Measurements from ENCODE around the gene C19orf38. TPM values are rescaled to one million over a fixed set of nuclear protein-coding genes. Genes with fewer than 3 reads are reported as not detected.

The C19orf38 gene
- total and polyA plus RNA-seq, 4 donors = 0.97 to 3.9 (median 1.5) TPM

DNA sequence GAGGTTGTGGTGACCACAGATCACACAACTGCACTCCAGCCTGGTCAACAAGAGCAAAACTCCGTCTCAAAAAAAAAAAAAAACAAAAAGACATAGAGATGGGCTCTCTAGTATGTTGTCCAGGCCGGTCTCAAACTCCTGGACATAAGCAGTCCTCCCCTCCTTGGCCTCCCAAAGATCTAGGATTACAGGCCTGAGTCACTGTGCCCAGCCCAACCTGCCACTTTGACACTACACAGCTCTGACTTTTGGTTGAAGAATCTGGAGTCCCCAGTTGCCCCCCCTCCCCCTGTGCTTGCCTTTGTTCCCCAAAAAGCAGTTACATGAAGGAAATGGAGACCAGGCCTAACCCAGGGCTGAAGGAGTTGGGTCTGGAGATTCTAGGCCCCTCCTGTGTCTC lies 36.1 kb downstream of the C19orf38 start:
- Histone ChIP-seq H3K27me3 (ENCODE audit: control insufficient read depth in 4 of 4, insufficient read depth in 4 of 4, low read length in 3 of 4) (no peaks in the 10 kb centered on the region), H3K4me1 (ENCODE audit: control insufficient read depth in 4 of 4, insufficient read depth in 4 of 4, low read length in 3 of 4) (peaks cover 14 to 23% (median 17%) of the 10 kb centered on the region in 4 donors), H3K27ac (ENCODE audit: low read depth in 1 of 2, low read length in 2 of 2) (no peak overlapping the region), H3K4me3 (ENCODE audit: low read depth in 1 of 3, low read length in 3 of 3) (no peak overlapping the region), H3K9me3 (ENCODE audit: control insufficient read depth in 4 of 4, low read length in 3 of 4) (no peaks in the 10 kb centered on the region), H3K36me3 (ENCODE audit: control insufficient read depth in 4 of 4, insufficient read depth in 3 of 4, low read depth in 1 of 4, low read length in 3 of 4) (no peaks in the 10 kb centered on the region), H3K9ac (ENCODE audit: low read depth in 1 of 2, low read length in 2 of 2) (no peak overlapping the region)
- DNase-seq (ENCODE audit: low spot score) = no peak
- 90% methylated on average over 2 of the region's 2 CpGs for WGBS
- TF ChIP-seq TAF1 (conservative IDR thresholded peaks at IDR 0.05) = no peak
- no peak for TF ChIP-seq RXRA (IDR thresholded peaks at IDR 0.05)
- no peak for TF ChIP-seq RAD21 (IDR thresholded peaks at IDR 0.05)

DNA sequence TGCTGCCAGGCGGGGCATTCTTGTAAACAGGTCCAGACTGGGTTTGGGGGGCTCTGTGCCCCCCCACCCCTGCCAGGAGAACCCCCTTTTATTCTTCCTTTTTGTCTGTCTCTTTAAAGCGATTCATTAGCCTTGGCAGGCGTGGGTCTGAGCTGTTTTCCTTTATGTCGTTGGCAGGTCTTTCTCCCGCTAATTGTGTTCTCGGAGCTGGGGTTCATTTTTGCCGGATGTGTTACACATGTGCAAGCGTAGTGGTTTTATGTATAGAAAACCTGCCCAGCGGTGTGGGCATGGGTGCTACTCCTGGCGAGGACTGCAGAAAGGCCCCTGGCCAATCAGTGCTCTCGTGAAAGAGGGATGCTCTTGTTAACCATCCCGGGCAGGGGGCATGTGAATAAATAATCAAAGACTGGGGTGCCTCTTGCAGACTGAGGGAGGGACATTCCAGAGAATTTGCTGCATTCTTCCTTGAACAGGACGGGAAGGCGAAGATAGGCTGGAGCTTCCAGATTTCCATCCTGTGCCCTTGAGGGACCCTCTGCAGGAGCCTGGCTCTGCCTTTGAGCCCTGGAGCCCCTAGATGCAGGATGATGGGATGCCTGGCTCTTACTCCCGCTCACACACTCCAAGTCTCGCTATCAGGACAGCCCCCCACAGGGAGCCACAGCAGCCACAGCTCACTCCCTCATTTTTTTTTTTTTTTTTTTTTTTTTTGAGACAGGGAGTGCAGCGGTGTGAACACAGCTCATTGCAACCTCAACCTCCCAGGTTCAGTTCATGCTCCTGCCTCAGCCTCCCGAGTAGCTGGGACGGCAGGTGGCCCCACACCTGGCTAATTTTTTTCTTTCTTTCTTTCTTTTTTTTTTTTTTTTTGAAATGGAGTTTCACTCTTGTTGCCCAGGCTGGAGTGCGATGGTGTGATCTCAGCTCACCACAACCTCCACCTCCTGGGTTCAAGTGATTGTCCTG lies 37.3 kb downstream of the C19orf38 start:
- TF ChIP-seq SP1 (IDR thresholded peaks at IDR 0.05) (no peak), JUND (IDR thresholded peaks at IDR 0.05) (no peak), TAF1 (conservative IDR thresholded peaks at IDR 0.05) (no peak), RAD21 (IDR thresholded peaks at IDR 0.05) (no peak), HNF4G (IDR thresholded peaks at IDR 0.05) (no peak), RXRA (IDR thresholded peaks at IDR 0.05) (no peak), FOXA2 (IDR thresholded peaks at IDR 0.05) (no peak), GABPA (IDR thresholded peaks at IDR 0.05 in 1 of 2, conservative IDR thresholded peaks at IDR 0.05 in 1 of 2) (no peak), FOXA1 (IDR thresholded peaks at IDR 0.05) (no peak), HNF4A (conservative IDR thresholded peaks at IDR 0.05) (no peak), EGR1 (IDR thresholded peaks at IDR 0.05; ENCODE audit: low read depth in 2 of 2) (no peak), YY1 (IDR thresholded peaks at IDR 0.05) (no peak)
- TF ChIP-seq, protein P1, sequence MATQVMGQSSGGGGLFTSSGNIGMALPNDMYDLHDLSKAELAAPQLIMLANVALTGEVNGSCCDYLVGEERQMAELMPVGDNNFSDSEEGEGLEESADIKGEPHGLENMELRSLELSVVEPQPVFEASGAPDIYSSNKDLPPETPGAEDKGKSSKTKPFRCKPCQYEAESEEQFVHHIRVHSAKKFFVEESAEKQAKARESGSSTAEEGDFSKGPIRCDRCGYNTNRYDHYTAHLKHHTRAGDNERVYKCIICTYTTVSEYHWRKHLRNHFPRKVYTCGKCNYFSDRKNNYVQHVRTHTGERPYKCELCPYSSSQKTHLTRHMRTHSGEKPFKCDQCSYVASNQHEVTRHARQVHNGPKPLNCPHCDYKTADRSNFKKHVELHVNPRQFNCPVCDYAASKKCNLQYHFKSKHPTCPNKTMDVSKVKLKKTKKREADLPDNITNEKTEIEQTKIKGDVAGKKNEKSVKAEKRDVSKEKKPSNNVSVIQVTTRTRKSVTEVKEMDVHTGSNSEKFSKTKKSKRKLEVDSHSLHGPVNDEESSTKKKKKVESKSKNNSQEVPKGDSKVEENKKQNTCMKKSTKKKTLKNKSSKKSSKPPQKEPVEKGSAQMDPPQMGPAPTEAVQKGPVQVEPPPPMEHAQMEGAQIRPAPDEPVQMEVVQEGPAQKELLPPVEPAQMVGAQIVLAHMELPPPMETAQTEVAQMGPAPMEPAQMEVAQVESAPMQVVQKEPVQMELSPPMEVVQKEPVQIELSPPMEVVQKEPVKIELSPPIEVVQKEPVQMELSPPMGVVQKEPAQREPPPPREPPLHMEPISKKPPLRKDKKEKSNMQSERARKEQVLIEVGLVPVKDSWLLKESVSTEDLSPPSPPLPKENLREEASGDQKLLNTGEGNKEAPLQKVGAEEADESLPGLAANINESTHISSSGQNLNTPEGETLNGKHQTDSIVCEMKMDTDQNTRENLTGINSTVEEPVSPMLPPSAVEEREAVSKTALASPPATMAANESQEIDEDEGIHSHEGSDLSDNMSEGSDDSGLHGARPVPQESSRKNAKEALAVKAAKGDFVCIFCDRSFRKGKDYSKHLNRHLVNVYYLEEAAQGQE (IDR thresholded peaks at IDR 0.05) = no peak
- TF ChIP-seq, protein P2, sequence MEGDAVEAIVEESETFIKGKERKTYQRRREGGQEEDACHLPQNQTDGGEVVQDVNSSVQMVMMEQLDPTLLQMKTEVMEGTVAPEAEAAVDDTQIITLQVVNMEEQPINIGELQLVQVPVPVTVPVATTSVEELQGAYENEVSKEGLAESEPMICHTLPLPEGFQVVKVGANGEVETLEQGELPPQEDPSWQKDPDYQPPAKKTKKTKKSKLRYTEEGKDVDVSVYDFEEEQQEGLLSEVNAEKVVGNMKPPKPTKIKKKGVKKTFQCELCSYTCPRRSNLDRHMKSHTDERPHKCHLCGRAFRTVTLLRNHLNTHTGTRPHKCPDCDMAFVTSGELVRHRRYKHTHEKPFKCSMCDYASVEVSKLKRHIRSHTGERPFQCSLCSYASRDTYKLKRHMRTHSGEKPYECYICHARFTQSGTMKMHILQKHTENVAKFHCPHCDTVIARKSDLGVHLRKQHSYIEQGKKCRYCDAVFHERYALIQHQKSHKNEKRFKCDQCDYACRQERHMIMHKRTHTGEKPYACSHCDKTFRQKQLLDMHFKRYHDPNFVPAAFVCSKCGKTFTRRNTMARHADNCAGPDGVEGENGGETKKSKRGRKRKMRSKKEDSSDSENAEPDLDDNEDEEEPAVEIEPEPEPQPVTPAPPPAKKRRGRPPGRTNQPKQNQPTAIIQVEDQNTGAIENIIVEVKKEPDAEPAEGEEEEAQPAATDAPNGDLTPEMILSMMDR (IDR thresholded peaks at IDR 0.05; ENCODE audit: low read depth, low read length, missing input control) = no peak
- TF ChIP-seq, protein P3, sequence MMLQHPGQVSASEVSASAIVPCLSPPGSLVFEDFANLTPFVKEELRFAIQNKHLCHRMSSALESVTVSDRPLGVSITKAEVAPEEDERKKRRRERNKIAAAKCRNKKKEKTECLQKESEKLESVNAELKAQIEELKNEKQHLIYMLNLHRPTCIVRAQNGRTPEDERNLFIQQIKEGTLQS (IDR thresholded peaks at IDR 0.05) = no peak
- TF ChIP-seq, protein P4, sequence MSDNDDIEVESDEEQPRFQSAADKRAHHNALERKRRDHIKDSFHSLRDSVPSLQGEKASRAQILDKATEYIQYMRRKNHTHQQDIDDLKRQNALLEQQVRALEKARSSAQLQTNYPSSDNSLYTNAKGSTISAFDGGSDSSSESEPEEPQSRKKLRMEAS (IDR thresholded peaks at IDR 0.05) = no peak
- no peak overlapping the region for H3K9ac ChIP-seq (ENCODE audit: low read depth in 1 of 2, low read length in 2 of 2)
- H3K9me3 ChIP-seq (ENCODE audit: control insufficient read depth in 4 of 4, low read length in 3 of 4) = no peaks in the 10 kb centered on the region
- 90% methylated on average over 20 of the region's 20 CpGs for WGBS
- H3K36me3 ChIP-seq (ENCODE audit: control insufficient read depth in 4 of 4, insufficient read depth in 3 of 4, low read depth in 1 of 4, low read length in 3 of 4) = no peaks in the 10 kb centered on the region
- no peak overlapping the region for H3K4me3 ChIP-seq (ENCODE audit: low read depth in 1 of 3, low read length in 3 of 3)
- no peaks in the 10 kb centered on the region for H3K27me3 ChIP-seq (ENCODE audit: control insufficient read depth in 4 of 4, insufficient read depth in 4 of 4, low read length in 3 of 4)
- H3K4me1 ChIP-seq (ENCODE audit: control insufficient read depth in 4 of 4, insufficient read depth in 4 of 4, low read length in 3 of 4) = peaks cover 11 to 17% (median 14%) of the 10 kb centered on the region in 4 donors
- no peak for DNase-seq (ENCODE audit: low spot score)
- no peak overlapping the region for H3K27ac ChIP-seq (ENCODE audit: low read depth in 1 of 2, low read length in 2 of 2)
